ENCODE data around the gene SCUBE1. TPM values are rescaled to one million over a fixed set of nuclear protein-coding genes. Genes with fewer than 3 reads are reported as not detected.
"Not testable (repeated sequence)": the region's sequence is repeated elsewhere in the genome, so short reads cannot be mapped to it uniquely, and the experiment has no call there.

The SCUBE1 gene
- total RNA-seq, 1 experiment from 2014 or later: 3.9 TPM

GRCh38 chr22:43281394-43281793, 61.8 kb downstream of the SCUBE1 start:
- BruUV-seq (replicated peaks): no TSS peak
- DNase-seq (ENCODE audit: low read depth, low spot score): no peak
- Histone ChIP-seq H3K4me2 (ENCODE audit: low read length) (no peak overlapping the region), H3K9me3 (ENCODE audit: control insufficient read depth in 1 of 2, insufficient read depth in 1 of 2, low read depth in 1 of 2, low read length in 2 of 2) (no peaks in the 10 kb centered on the region), H3K27ac (ENCODE audit: low read depth, low read length) (no peak overlapping the region), H3K79me2 (ENCODE audit: insufficient read depth, low read length) (no peaks in the 10 kb centered on the region), H2AFZ (ENCODE audit: low read depth, low read length, poor library complexity, severe bottlenecking) (no peak overlapping the region), H4K20me1 (ENCODE audit: insufficient read depth) (no peaks in the 10 kb centered on the region), H3K4me3 (replicated peaks in 1 of 2; ENCODE audit: low read depth in 1 of 2, low read length in 2 of 2) (no peak overlapping the region), H3K36me3 (ENCODE audit: control insufficient read depth in 1 of 2, insufficient read depth in 2 of 2, low read length in 2 of 2) (no peaks in the 10 kb centered on the region), H3K4me1 (ENCODE audit: control insufficient read depth in 1 of 2, insufficient read depth in 2 of 2, low read length in 2 of 2) (peaks cover 7 to 14% of the 10 kb centered on the region in 2 experiments; a peak in 3 of 4 replicates), H3K9ac (ENCODE audit: low read length) (no peak overlapping the region), H3K9me2 (ENCODE audit: insufficient read depth) (no peaks in the 10 kb centered on the region), H3K27me3 (ENCODE audit: insufficient read depth, low read length) (no peaks in the 10 kb centered on the region)
- ChIA-PET POLR2A (no interaction called here), RAD21 (ENCODE audit: low non-redundant PET in 1 of 2, low total read pairs in 2 of 2, uncharacterized antibody in 2 of 2, unreplicated experiment in 2 of 2) (no interaction called here), CTCF (no interaction called here)
- no peak for TF ChIP-seq CBX3 (IDR thresholded peaks at IDR 0.05; ENCODE audit: low read depth)
- TF ChIP-seq, protein P1, sequence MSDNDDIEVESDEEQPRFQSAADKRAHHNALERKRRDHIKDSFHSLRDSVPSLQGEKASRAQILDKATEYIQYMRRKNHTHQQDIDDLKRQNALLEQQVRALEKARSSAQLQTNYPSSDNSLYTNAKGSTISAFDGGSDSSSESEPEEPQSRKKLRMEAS (IDR thresholded peaks at IDR 0.05): no peak
- no peak for TF ChIP-seq SIN3A (IDR thresholded peaks at IDR 0.05; ENCODE audit: low read depth)
- TF ChIP-seq, protein P2, sequence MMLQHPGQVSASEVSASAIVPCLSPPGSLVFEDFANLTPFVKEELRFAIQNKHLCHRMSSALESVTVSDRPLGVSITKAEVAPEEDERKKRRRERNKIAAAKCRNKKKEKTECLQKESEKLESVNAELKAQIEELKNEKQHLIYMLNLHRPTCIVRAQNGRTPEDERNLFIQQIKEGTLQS (IDR thresholded peaks at IDR 0.05): no peak
- no peak for TF ChIP-seq JUND (IDR thresholded peaks at IDR 0.05)
- no peak for TF ChIP-seq POLR2AphosphoS5 (IDR thresholded peaks at IDR 0.05; ENCODE audit: low read depth, low read length)
- no peak for TF ChIP-seq FOSL1 (IDR thresholded peaks at IDR 0.05; ENCODE audit: low read depth)
- TF ChIP-seq POLR2A (IDR thresholded peaks at IDR 0.05; ENCODE audit: borderline replicate concordance, extremely low read depth, insufficient read depth, insufficient read length): no peak
- TF ChIP-seq SRF (IDR thresholded peaks at IDR 0.05; ENCODE audit: low read depth): no peak
- no peak for TF ChIP-seq ELF1 (IDR thresholded peaks at IDR 0.05; ENCODE audit: borderline replicate concordance, low read depth)
- TF ChIP-seq EZH2phosphoT487 (IDR thresholded peaks at IDR 0.05; ENCODE audit: borderline replicate concordance): no peak
- TF ChIP-seq REST (IDR thresholded peaks at IDR 0.05; ENCODE audit: low read depth): no peak
- TF ChIP-seq YY1 (IDR thresholded peaks at IDR 0.05; ENCODE audit: extremely low read depth, insufficient replicate concordance, low read depth, low read length): no peak
- no peak for TF ChIP-seq ZNF274 (IDR thresholded peaks at IDR 0.05; ENCODE audit: low read depth, low read length)
- TF ChIP-seq SP1 (IDR thresholded peaks at IDR 0.05; ENCODE audit: low read depth): no peak
- ATAC-seq: no peak
- intact Hi-C loops (cut with micrococcal nuclease): no loop called here

DNA sequence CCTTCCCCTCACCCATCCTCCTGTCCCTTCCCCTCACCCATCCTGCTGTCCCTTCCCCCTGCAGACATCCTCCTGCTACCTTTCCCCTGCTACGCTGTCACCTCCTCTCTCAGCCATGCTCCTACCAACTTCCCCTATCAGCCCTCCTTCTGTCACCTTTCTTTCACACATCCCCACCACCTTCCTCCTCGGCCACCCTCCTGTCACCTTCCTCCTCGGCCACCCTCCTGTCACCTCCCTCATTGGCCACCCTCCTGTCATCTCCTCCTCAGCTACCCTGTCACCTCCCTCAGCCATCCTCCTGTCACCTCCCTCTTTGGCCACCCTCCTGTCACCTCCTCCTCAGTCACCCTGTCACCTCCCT, 62.7 kb downstream of the SCUBE1 start:
- H3K4me2 ChIP-seq (ENCODE audit: low read length); POLR2A ChIA-PET; H3K27ac ChIP-seq (ENCODE audit: low read depth, low read length); H2AFZ ChIP-seq (ENCODE audit: low read depth, low read length, poor library complexity, severe bottlenecking); H3K79me2 ChIP-seq (ENCODE audit: insufficient read depth, low read length); H3K27me3 ChIP-seq (ENCODE audit: insufficient read depth, low read length); H3K9ac ChIP-seq (ENCODE audit: low read length); H3K9me3 ChIP-seq (ENCODE audit: control insufficient read depth in 1 of 2, insufficient read depth in 1 of 2, low read depth in 1 of 2, low read length in 2 of 2); DNase-seq (ENCODE audit: low read depth, low spot score); H3K9me2 ChIP-seq (ENCODE audit: insufficient read depth); ATAC-seq; RAD21 ChIA-PET (ENCODE audit: low non-redundant PET in 1 of 2, low total read pairs in 2 of 2, uncharacterized antibody in 2 of 2, unreplicated experiment in 2 of 2); BruUV-seq (replicated peaks); CTCF ChIA-PET; intact Hi-C loops (cut with micrococcal nuclease); H3K36me3 ChIP-seq (ENCODE audit: control insufficient read depth in 1 of 2, insufficient read depth in 2 of 2, low read length in 2 of 2); H3K4me3 ChIP-seq (replicated peaks in 1 of 2; ENCODE audit: low read depth in 1 of 2, low read length in 2 of 2); H4K20me1 ChIP-seq (ENCODE audit: insufficient read depth): not testable (repeated sequence)
- H3K4me1 ChIP-seq (ENCODE audit: control insufficient read depth in 1 of 2, insufficient read depth in 2 of 2, low read length in 2 of 2): peaks cover 10 to 23% of the 10 kb centered on the region in 2 experiments

Measured in HCT116 (cell line).